ENCODE results near the gene ANKLE1. TPM values are rescaled to one million over a fixed set of nuclear protein-coding genes. Genes with fewer than 3 reads are reported as not detected.

Gene ANKLE1
- total and polyA plus RNA-seq, 10 donors, result 1.9 to 5.0 (median 2.9) TPM

- Histone ChIP-seq H3K4me1 (peaks cover 8 to 49% (median 29%) of the 10 kb centered on the region in 6 donors), H3K4me3 (no peak overlapping the region), H3K9me3 (no peaks in the 10 kb centered on the region), H3K27ac (no peak overlapping the region), H3K27me3 (replicated peaks in 1 of 7) (peaks cover 0 to 30% (median 21%) of the 10 kb centered on the region in 7 donors), H3K36me3 (peaks cover 0 to 33% (median 12%) of the 10 kb centered on the region in 6 donors)
- 86 to 97% (median 91%) methylated on average over 17 of the region's 17 CpGs for WGBS, 5 donors
- no peak for DNase-seq
- TF ChIP-seq CTCF (IDR thresholded peaks at IDR 0.05 in 8 of 11, conservative IDR thresholded peaks at IDR 0.05 in 3 of 11) (no peak), POLR2A (IDR thresholded peaks at IDR 0.05) (no peak), POLR2AphosphoS5 (IDR thresholded peaks at IDR 0.05) (no peak)
- intact Hi-C loops (cut with DNase I; ENCODE audit: low total_unique reads), result no loop called here
These were observed 44.3 kb downstream of the ANKLE1 start for GRCh38 chr19:17325881-17326594.

DNA sequence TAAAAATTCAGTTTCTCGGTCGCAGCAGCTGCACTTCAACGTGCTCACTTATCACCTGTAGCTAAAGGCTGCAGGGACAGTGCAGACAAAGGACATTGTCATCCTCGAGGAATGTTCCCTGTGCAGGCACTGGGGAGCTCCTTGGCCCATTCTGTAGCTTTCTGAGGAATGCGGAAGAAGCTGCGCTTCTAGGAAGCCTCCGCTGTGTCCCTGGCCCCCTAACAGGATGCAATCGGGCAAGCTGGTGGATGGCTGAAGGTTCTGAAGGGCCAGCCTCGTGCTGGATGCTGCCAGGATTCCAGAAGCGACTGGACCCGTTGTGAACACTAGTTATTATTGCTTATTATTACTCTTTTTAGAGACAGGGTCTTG is 44.9 kb downstream of the ANKLE1 start:
- Histone ChIP-seq H3K4me1 (peaks cover 8 to 49% (median 29%) of the 10 kb centered on the region in 6 donors), H3K36me3 (peaks cover 0 to 28% (median 6%) of the 10 kb centered on the region in 6 donors), H3K9me3 (no peaks in the 10 kb centered on the region), H3K27me3 (replicated peaks in 1 of 7) (peaks cover 0 to 35% (median 21%) of the 10 kb centered on the region in 7 donors), H3K27ac (no peak overlapping the region), H3K4me3 (no peak overlapping the region)
- intact Hi-C loops (cut with DNase I; ENCODE audit: low total_unique reads), result no loop called here
- no peak for TF ChIP-seq POLR2AphosphoS5 (IDR thresholded peaks at IDR 0.05)
- TF ChIP-seq POLR2A (IDR thresholded peaks at IDR 0.05), result no peak
- no peak for TF ChIP-seq CTCF (IDR thresholded peaks at IDR 0.05 in 8 of 11, conservative IDR thresholded peaks at IDR 0.05 in 3 of 11)
- 79 to 90% (median 88%) methylated on average over 11 of the region's 11 CpGs for WGBS, 5 donors
- DNase-seq, result no peak

- H3K4me3 ChIP-seq, result no peak overlapping the region
- peaks cover 0 to 35% (median 21%) of the 10 kb centered on the region in 7 donors for H3K27me3 ChIP-seq (replicated peaks in 1 of 7)
- TF ChIP-seq CTCF (IDR thresholded peaks at IDR 0.05 in 8 of 11, conservative IDR thresholded peaks at IDR 0.05 in 3 of 11) (no peak), POLR2A (IDR thresholded peaks at IDR 0.05) (no peak), POLR2AphosphoS5 (IDR thresholded peaks at IDR 0.05) (peak in 1 of 3 donors; percentile 11)
- H3K36me3 ChIP-seq, result peaks cover 0 to 22% (median 4%) of the 10 kb centered on the region in 6 donors
- no peak overlapping the region for H3K27ac ChIP-seq
- intact Hi-C loops (cut with DNase I; ENCODE audit: low total_unique reads), result no loop called here
- H3K4me1 ChIP-seq, result peaks cover 8 to 49% (median 29%) of the 10 kb centered on the region in 6 donors
- no peak for DNase-seq
- 88 to 96% (median 92%) methylated on average over 14 to 27 of the region's 27 CpGs for WGBS, 5 donors
- no peaks in the 10 kb centered on the region for H3K9me3 ChIP-seq
These were observed 45.5 kb downstream of the ANKLE1 start for GRCh38 chr19:17327068-17327653.

Measured in spleen (tissue), 11 donors.